ENCODE data around the gene SAMD15.

- TF ChIP-seq, protein P1, sequence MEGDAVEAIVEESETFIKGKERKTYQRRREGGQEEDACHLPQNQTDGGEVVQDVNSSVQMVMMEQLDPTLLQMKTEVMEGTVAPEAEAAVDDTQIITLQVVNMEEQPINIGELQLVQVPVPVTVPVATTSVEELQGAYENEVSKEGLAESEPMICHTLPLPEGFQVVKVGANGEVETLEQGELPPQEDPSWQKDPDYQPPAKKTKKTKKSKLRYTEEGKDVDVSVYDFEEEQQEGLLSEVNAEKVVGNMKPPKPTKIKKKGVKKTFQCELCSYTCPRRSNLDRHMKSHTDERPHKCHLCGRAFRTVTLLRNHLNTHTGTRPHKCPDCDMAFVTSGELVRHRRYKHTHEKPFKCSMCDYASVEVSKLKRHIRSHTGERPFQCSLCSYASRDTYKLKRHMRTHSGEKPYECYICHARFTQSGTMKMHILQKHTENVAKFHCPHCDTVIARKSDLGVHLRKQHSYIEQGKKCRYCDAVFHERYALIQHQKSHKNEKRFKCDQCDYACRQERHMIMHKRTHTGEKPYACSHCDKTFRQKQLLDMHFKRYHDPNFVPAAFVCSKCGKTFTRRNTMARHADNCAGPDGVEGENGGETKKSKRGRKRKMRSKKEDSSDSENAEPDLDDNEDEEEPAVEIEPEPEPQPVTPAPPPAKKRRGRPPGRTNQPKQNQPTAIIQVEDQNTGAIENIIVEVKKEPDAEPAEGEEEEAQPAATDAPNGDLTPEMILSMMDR (IDR thresholded peaks at IDR 0.05) = no peak
- TF ChIP-seq POLR2A (IDR thresholded peaks at IDR 0.05) = no peak
These were observed 47.7 kb downstream of the SAMD15 start for GRCh38 chr14:77424862-77425261.

Data from lower leg skin (tissue), 3 donors.